ENCODE measurements around the gene HTT.
"Not testable (repeated sequence)": the region's sequence is repeated elsewhere in the genome, so short reads cannot be mapped to it uniquely, and the experiment has no call there.

HTT gene

DNA sequence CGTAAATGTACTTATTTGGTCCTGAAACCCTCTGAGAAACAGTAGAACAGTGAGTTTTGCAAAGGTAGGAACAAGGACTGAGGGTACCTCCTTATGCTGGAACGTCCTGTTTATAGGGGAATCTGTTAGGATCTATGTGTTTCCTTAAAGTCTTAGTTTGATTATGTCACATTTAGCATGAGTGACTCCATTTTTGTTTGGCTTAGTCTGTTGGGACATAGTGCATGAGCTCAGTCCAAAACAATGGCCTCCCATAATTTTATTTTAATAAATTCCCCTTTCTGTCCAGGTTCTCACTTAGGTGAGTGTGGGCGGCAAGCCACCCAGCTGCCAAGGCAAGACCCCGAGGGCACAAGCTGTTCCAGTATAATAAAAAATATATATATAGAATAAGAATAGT is 27.9 kb upstream of the HTT start:
- DNase-seq: no peak

DNA sequence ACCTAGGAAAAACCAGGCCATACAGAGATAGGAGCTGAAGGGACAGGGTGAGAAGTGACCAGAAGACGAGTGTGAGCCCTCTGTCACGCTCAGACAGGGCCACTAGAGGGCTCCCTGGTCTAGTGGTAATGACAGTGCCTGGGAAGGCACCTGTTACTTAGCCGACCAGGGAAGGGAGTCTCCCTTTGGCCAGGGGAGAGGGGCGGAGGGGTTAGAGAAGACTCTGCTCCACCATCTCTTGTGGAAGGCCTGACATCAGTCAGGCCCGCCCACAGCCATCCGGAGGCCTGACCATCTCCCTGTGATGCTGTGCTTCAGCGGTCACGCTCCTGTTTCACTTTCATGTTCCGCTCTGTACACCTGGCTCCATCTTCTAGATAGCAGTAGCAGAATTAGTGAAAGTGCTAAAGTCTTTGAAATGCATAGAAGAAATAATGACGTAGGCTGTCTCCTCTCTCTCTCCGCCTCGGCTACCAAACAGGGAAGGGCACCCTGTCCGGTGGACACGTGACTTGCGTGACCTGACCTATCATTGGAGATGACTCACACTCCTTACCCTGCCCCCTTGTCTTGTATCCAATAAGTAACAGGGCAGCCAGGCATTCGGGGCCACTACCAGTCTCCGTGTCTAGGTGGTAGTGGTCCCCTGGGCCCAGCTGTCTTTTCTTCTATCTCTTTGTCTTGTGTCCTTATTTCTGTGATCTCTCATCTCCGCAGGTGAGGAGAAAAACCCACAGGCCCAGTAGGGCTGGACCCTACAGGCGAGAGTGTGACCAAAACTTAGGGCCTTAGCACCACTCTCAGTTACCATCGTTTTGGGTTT is 26.8 kb upstream of the HTT start:
- peak; percentile 82 for DNase-seq

DNA sequence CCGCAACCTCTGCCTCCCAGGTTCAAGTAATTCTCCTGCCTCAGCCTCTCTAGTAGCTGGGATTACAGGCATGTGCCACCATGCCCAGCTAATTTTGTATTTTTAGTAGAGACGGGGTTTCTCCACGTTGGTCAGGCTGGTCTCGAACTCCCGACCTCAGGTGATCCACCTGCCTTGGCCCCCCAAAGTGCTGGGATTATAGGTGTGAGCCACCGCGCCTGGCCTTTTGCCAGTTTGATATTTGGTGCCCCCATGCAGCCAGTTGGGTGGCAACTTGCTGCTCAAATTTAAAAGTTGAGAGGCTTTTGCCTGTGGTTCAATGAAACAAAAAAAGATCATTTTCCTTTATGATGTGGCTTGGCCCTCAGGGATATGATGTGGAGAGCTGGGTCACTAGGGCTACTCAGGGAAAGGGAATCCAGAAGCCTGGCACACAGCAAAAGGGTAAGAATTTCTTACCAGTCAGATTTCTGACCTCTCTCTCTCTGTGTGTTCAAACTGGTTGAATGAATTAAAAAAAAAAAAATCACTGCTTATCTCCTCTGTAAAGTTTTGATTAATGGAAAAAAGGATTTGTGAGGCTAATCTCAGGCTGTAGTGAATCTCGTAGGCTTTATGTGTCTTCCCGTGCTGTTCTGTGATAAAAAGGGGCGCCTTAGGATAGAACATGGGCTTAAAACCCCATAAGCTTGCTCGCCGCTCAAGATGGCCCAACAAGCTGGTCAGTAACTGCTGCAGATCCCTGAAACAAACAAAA is 23.2 kb upstream of the HTT start:
- DNase-seq: not testable (repeated sequence)

DNA sequence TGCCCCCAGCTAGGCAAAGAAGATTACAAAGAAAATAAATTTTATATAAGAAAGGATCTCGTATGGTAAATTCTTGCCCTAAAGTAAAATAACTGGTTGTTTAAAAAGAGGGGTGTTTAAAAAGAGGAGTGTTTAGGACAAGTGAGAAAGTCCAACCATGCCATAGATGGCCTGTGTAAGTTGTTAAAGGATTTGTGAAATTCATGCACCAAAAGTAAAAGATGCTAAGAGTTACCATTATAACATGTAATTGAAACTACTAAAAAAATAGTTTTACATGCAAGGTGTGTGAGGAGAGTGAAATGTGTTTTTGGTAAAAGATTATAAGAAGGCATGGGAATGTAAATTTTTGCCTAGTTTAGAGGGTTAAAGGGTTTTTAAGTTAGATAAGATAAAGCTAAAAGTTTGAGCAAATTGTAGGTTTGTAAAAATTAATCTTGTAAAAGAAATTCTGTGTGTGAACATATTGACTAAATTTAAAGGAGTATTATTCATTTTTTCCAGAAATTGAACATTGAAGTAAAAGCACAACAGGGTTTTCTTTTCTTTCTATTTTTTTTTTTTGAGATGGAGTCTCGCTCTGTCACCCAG is 20.2 kb upstream of the HTT start:
- DNase-seq: peak; percentile 11

DNA sequence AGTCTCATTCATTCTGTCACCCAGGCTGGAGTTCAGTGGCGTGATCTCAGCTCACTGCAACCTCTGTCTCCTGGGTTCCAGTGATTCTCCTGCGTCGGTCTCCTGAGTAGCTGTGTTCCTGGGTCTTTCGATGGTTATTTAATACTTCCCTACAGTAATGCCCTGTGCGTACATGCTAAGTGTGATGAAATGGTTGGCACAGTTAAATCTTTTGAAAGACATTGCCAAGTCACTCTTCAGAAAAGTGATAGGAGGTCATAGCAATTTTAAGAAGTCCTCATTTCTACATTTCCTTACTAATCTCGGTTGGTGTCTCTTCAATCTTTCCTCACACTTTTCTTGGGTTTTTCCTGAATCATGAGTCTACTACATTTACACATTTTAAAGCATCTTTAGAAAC is 14.5 kb upstream of the HTT start:
- DNase-seq: no peak

DNA sequence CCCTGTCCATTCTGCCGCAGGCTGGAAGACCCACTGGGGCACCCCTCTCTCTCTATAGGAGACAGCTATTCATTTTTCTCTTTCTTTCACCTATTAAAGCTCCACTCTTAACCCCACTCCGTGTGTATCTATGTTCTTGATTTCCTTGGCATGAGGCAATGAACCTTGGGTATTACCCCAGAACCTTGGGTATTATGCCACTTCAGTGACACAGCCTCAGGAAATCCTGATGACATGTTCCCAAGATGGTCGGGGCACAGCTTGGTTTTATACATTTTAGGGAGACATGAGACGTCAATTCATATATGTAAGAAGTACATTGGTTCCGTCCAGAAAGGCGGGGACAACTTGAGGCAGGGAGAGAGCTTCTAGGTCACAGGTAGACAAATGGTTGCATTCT is 13.5 kb upstream of the HTT start:
- no peak for DNase-seq

DNA sequence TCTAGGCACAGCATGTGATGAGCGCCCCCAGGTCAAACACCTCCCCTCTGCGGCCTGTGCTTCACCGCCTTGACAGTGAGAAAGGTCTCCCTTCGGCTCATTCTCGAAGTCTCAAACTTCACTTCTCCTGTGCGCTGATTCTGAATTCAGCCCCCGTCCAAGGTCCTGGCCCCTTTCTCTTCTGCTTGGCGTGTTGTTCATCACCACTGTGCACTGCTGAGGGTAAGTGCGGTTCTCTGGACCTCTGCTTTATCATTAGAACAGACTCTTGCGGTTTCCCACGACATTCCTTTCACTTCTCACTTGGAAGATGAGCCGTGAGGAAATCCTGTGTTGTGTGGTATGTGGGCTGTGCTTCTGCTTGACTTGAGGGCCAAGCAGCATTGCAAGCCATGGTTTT is 12.0 kb upstream of the HTT start:
- peak; percentile 75 for DNase-seq

DNA sequence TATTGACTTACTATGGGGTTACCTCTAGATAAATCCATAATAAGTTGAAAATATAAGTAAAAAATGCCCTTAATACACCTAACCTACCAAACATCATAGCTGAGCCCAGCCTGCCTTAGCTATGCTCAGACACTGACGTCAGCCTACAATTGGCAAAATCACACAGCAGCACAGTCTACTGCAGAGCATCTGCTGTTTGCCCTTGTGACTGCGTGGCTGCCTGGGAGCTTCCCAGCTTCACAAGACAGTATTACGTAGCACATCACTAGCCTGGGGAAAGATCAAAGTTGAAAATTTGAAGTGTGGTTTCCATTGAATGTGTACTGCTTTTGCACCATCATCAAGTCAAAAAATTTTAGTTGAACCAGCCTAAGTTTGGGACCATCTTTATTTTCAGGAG is 8.9 kb upstream of the HTT start:
- no peak for DNase-seq

DNA sequence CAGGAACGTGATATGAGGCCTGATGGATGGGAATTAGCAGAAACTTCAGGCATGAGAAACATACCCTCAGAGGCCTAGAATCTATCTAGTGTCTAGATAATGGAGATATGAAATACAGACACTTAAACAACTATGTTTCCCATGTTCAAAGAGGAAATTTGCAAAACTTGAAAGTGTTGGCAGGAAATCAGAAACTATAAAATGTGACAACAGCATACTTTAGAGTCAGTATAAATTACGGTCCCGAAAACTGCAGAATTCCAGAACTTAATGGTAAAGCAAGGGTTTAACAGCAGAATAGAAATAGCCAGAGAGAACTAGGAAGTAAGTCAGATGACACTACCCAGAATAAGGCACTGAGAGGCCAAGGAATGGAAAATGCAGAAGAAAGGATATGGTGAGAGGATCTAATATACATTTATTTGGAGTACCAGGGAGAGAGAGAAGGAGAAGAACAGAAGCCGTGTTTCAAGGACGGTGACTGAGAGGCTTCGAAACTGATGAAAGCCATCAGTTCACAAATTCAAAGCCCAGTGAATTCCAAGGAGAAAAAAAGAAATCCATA is 7.6 kb upstream of the HTT start:
- no peak for DNase-seq

DNA sequence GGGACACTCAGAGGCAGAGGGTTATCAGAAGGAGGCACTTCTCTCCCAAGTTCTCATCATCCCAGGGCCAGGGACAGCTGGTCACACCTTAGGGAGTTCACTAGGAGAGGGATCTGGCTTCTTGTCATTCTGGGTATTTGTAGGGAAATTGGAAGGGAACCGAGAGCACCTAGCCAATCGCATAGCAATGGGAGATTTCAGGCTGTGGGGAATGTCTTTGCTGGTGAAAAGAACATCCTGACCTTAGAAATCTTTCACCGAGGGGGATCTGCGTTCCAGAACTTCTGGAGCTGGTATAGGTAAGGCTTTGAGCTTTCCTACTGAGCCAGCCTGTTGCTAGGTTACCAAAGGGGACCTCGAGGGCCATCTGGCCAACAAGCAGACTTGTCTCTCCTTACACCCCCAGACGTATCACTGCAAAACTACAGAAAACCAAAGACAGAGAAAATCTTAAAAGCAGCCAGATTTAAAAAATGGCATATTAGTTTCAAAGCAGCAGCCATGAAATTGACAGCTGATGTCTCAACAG is 6.9 kb upstream of the HTT start:
- no peak for DNase-seq

DNA sequence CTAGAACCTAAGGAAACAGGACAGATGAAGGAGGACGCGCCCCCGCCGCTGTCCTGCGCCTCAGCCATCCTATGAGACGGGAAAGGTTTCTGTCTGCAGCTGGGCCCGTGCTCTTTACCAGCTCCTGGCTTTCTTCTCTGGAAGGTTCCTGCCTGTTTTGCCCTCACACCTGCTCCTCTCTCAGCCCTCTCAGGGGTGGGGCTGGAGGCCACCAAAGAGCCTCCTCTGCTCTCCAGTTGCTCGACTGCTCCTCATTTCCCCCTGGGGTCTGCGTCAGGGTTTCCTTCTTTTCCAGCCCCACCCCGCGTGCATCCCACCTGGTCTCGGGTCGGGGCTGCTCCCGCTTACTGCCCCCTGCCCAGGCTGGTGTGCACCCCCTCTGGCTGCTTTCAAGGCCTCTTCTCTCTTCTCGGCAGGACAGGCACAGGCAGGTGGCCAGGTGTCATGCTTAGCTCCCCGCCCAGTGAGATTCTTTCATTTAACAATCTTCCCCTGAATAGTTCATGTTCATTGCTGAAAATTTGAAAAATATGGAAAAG is 4.8 kb upstream of the HTT start:
- no peak for DNase-seq

DNA sequence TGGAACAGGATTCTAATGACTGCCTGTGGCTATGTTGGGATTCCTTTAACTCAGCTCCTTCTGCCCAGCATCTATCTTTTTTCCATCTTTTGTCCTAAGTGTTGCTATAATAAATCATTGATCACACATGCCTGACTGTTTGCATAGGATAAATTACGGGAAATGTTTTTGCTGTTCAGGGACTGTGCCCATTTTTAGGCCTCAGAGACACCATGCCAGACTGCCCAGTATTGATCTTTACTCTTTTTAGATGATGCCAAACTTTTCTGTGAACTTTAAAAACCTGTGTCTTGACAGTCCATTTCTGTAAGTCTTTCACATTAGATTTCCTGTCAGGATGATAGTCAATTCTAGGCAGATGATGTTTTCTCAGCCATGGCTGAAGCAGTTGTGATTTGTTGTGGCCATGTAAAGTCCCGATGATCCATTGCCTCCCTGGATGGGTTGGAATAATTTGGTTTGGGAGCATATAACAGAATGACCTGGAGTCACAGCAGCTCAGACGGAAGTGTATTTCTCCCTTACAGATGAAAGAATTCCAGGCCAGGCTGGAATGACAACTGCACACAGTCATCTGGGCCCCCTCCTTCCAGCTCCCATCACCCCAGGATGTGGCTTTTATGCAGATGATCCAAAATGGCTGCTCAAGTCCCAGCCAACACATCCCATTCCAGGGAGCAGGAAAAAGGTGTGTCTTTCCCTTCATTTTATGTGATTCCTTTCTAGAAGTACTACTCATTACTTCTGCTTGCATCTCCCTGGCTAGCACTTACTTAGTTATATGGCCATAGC is 3.6 kb upstream of the HTT start:
- no peak for DNase-seq

DNA sequence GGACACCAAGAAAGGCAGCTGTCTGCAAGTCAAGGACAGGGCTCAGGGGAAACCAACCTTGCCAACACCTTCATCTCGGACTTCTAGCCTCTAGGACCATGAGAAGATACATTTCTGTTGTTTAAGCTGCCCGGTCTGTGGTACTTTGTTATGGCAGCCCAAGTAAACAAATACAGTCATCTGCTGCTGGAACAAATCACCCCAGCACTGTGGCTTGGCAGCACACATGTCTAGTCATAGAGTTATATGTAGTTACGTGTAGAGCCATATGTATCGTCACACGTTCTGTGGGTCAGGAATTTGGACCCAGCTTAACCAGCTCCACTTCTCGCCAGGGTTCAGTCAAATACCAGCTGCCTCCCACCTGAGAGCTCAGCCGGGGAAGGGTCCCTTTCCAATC is 2.7 kb upstream of the HTT start:
- DNase-seq: no peak

DNA sequence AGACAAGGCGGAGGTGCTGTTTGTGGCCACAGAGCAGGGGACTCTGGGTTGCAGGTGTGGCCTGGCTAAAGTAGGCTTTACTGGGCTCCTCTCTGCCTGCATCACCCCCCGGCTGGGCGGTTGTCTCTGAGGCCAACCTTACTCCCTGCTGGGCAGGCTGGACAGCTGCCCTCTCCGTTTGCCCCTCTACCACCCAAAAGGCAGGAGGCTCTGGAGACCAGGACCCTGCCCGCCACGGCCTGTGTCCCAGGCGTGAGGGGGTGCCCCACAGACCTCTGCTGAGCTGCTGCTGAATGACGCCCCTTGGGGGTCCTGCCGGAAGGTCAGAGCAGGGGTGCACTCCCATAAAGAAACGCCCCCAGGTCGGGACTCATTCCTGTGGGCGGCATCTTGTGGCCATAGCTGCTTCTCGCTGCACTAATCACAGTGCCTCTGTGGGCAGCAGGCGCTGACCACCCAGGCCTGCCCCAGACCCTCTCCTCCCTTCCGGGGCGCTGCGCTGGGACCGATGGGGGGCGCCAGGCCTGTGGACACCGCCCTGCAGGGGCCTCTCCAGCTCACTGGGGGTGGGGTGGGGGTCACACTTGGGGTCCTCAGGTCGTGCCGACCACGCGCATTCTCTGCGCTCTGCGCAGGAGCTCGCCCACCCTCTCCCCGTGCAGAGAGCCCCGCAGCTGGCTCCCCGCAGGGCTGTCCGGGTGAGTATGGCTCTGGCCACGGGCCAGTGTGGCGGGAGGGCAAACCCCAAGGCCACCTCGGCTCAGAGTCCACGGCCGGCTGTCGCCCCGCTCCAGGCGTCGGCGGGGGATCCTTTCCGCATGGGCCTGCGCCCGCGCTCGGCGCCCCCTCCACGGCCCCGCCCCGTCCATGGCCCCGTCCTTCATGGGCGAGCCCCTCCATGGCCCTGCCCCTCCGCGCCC is 1.1 kb upstream of the HTT start:
- no peak for DNase-seq

DNA sequence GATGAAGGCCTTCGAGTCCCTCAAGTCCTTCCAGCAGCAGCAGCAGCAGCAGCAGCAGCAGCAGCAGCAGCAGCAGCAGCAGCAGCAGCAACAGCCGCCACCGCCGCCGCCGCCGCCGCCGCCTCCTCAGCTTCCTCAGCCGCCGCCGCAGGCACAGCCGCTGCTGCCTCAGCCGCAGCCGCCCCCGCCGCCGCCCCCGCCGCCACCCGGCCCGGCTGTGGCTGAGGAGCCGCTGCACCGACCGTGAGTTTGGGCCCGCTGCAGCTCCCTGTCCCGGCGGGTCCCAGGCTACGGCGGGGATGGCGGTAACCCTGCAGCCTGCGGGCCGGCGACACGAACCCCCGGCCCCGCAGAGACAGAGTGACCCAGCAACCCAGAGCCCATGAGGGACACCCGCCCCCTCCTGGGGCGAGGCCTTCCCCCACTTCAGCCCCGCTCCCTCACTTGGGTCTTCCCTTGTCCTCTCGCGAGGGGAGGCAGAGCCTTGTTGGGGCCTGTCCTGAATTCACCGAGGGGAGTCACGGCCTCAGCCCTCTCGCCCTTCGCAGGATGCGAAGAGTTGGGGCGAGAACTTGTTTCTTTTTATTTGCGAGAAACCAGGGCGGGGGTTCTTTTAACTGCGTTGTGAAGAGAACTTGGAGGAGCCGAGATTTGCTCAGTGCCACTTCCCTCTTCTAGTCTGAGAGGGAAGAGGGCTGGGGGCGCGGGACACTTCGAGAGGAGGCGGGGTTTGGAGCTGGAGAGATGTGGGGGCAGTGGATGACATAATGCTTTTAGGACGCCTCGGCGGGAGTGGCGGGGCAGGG is 568 bp downstream of the HTT start:
- DNase-seq: peak; percentile 76

DNA sequence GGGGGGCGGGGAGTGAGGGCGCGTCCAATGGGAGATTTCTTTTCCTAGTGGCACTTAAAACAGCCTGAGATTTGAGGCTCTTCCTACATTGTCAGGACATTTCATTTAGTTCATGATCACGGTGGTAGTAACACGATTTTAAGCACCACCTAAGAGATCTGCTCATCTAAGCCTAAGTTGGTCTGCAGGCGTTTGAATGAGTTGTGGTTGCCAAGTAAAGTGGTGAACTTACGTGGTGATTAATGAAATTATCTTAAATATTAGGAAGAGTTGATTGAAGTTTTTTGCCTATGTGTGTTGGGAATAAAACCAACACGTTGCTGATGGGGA is 1.1 kb downstream of the HTT start:
- DNase-seq: no peak

DNA sequence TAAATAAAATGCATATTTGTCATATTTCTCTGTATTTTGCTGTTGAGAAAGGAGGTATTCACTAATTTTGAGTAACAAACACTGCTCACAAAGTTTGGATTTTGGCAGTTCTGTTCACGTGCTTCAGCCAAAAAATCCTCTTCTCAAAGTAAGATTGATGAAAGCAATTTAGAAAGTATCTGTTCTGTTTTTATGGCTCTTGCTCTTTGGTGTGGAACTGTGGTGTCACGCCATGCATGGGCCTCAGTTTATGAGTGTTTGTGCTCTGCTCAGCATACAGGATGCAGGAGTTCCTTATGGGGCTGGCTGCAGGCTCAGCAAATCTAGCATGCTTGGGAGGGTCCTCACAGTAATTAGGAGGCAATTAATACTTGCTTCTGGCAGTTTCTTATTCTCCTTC is 3.3 kb downstream of the HTT start:
- no peak for DNase-seq

DNA sequence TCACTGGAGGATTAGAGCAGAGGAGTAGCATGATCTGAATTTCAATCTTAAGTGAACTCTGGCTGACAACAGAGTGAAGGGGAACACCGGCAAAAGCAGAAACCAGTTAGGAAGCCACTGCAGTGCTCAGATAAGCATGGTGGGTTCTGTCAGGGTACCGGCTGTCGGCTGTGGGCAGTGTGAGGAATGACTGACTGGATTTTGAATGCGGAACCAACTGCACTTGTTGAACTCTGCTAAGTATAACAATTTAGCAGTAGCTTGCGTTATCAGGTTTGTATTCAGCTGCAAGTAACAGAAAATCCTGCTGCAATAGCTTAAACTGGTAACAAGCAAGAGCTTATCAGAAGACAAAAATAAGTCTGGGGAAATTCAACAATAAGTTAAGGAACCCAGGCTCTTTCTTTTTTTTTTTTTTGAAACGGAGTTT is 5.2 kb downstream of the HTT start:
- DNase-seq: peak; percentile 98

DNA sequence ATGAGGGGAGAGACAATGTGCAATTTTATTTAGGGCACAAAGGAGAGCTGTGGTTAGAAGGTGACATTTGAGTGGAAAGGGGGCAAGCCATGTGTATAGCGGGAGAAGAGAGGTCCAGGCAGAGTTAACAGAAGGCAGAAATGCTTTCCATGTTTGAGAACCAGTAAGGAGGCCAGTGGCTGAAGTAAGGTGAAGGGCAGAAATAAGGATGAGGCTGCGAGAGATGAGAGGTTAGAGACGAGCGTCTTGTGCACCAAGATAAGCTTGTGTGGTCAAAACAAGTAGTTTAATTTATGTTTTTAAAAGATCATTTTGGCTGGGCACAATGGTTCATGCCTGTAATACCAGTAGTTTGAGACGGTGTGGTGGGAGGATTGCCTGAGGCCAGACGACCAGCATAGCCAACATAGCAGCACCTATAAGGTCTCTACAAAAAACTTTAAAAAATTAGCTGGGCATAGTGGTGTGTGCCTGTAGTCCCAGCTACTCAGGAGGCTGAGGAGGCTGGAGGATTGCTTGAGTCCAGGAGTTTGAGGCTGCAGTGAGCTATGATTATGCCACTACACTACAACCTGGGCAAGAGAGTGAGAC is 8.5 kb downstream of the HTT start:
- peak; percentile 93 for DNase-seq

DNA sequence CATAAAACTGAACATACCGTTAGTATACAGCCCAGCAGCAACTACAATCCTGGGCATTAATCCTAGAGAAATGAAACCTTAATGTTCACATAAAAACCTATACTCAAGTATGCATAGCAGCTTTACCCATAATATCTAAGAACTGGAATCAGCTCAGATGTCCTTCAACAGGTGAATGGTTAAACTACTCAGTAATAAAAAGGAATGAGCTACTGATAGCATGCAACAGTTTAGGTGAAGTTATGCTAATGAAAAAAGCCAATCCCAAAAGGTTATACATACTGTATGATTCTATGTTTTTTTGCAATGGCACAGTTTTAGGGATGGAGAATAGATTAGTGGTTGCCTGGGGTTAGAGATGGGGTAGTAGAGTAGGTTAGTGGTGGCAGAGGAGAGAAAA is 9.3 kb downstream of the HTT start:
- no peak for DNase-seq
